Measurements from ENCODE around the gene MRPL50.

Gene MRPL50

GRCh38 chr9:101381833-101382342 lies 16.5 kb downstream of the MRPL50 start:
- Histone ChIP-seq H3K4me1 (ENCODE audit: control insufficient read depth, insufficient read depth, low read length, poor library complexity, severe bottlenecking) (no peaks in the 10 kb centered on the region), H3K27me3 (replicated peaks; ENCODE audit: control insufficient read depth, insufficient read depth, low read length, poor library complexity, severe bottlenecking) (no peaks in the 10 kb centered on the region), H3K36me3 (ENCODE audit: control insufficient read depth, insufficient read depth, low read length) (no peaks in the 10 kb centered on the region), H3K4me3 (ENCODE audit: insufficient read depth, low read depth, low read length, poor library complexity, severe bottlenecking) (no peak overlapping the region), H3K27ac (ENCODE audit: insufficient read depth, low read length, poor library complexity, severe bottlenecking) (no peak overlapping the region), H3K9me3 (ENCODE audit: control insufficient read depth, low read length) (no peaks in the 10 kb centered on the region)
- no peak for DNase-seq

GRCh38 chr9:101381118-101381517 lies 17.3 kb downstream of the MRPL50 start:
- DNase-seq, result no peak
- H3K36me3 ChIP-seq (ENCODE audit: control insufficient read depth, insufficient read depth, low read length), result no peaks in the 10 kb centered on the region
- no peak overlapping the region for H3K27ac ChIP-seq (ENCODE audit: insufficient read depth, low read length, poor library complexity, severe bottlenecking)
- no peaks in the 10 kb centered on the region for H3K4me1 ChIP-seq (ENCODE audit: control insufficient read depth, insufficient read depth, low read length, poor library complexity, severe bottlenecking)
- no peaks in the 10 kb centered on the region for H3K27me3 ChIP-seq (replicated peaks; ENCODE audit: control insufficient read depth, insufficient read depth, low read length, poor library complexity, severe bottlenecking)
- no peak overlapping the region for H3K4me3 ChIP-seq (ENCODE audit: insufficient read depth, low read depth, low read length, poor library complexity, severe bottlenecking)
- H3K9me3 ChIP-seq (ENCODE audit: control insufficient read depth, low read length), result no peaks in the 10 kb centered on the region

- H3K27me3 ChIP-seq (replicated peaks; ENCODE audit: control insufficient read depth, insufficient read depth, low read length, poor library complexity, severe bottlenecking), result no peaks in the 10 kb centered on the region
- H3K36me3 ChIP-seq (ENCODE audit: control insufficient read depth, insufficient read depth, low read length), result no peaks in the 10 kb centered on the region
- H3K9me3 ChIP-seq (ENCODE audit: control insufficient read depth, low read length), result no peaks in the 10 kb centered on the region
- H3K4me1 ChIP-seq (ENCODE audit: control insufficient read depth, insufficient read depth, low read length, poor library complexity, severe bottlenecking), result no peaks in the 10 kb centered on the region
- no peak overlapping the region for H3K27ac ChIP-seq (ENCODE audit: insufficient read depth, low read length, poor library complexity, severe bottlenecking)
- H3K4me3 ChIP-seq (ENCODE audit: insufficient read depth, low read depth, low read length, poor library complexity, severe bottlenecking), result no peak overlapping the region
- no peak for DNase-seq
Measured at GRCh38 chr9:101380295-101380694, 18.1 kb downstream of the MRPL50 start.

GRCh38 chr9:101376111-101376848 lies 22.1 kb downstream of the MRPL50 start:
- H3K4me3 ChIP-seq (ENCODE audit: insufficient read depth, low read depth, low read length, poor library complexity, severe bottlenecking), result no peak overlapping the region
- DNase-seq, result no peak
- no peaks in the 10 kb centered on the region for H3K36me3 ChIP-seq (ENCODE audit: control insufficient read depth, insufficient read depth, low read length)
- no peaks in the 10 kb centered on the region for H3K4me1 ChIP-seq (ENCODE audit: control insufficient read depth, insufficient read depth, low read length, poor library complexity, severe bottlenecking)
- H3K27me3 ChIP-seq (replicated peaks; ENCODE audit: control insufficient read depth, insufficient read depth, low read length, poor library complexity, severe bottlenecking), result no peaks in the 10 kb centered on the region
- no peaks in the 10 kb centered on the region for H3K9me3 ChIP-seq (ENCODE audit: control insufficient read depth, low read length)
- H3K27ac ChIP-seq (ENCODE audit: insufficient read depth, low read length, poor library complexity, severe bottlenecking), result no peak overlapping the region

- H3K27ac ChIP-seq (ENCODE audit: insufficient read depth, low read length, poor library complexity, severe bottlenecking), result no peak overlapping the region
- H3K27me3 ChIP-seq (replicated peaks; ENCODE audit: control insufficient read depth, insufficient read depth, low read length, poor library complexity, severe bottlenecking), result no peaks in the 10 kb centered on the region
- H3K4me3 ChIP-seq (ENCODE audit: insufficient read depth, low read depth, low read length, poor library complexity, severe bottlenecking), result no peak overlapping the region
- no peak for DNase-seq
- H3K36me3 ChIP-seq (ENCODE audit: control insufficient read depth, insufficient read depth, low read length), result no peaks in the 10 kb centered on the region
- no peaks in the 10 kb centered on the region for H3K9me3 ChIP-seq (ENCODE audit: control insufficient read depth, low read length)
- H3K4me1 ChIP-seq (ENCODE audit: control insufficient read depth, insufficient read depth, low read length, poor library complexity, severe bottlenecking), result no peaks in the 10 kb centered on the region
Measured at GRCh38 chr9:101375546-101375945, 22.9 kb downstream of the MRPL50 start.

GRCh38 chr9:101372327-101373118 lies 25.9 kb downstream of the MRPL50 start:
- H3K27ac ChIP-seq (ENCODE audit: insufficient read depth, low read length, poor library complexity, severe bottlenecking), result no peak overlapping the region
- H3K9me3 ChIP-seq (ENCODE audit: control insufficient read depth, low read length), result no peaks in the 10 kb centered on the region
- H3K4me1 ChIP-seq (ENCODE audit: control insufficient read depth, insufficient read depth, low read length, poor library complexity, severe bottlenecking), result no peaks in the 10 kb centered on the region
- DNase-seq, result no peak
- H3K36me3 ChIP-seq (ENCODE audit: control insufficient read depth, insufficient read depth, low read length), result no peaks in the 10 kb centered on the region
- no peaks in the 10 kb centered on the region for H3K27me3 ChIP-seq (replicated peaks; ENCODE audit: control insufficient read depth, insufficient read depth, low read length, poor library complexity, severe bottlenecking)
- no peak overlapping the region for H3K4me3 ChIP-seq (ENCODE audit: insufficient read depth, low read depth, low read length, poor library complexity, severe bottlenecking)

- Histone ChIP-seq H3K36me3 (ENCODE audit: control insufficient read depth, insufficient read depth, low read length) (no peaks in the 10 kb centered on the region), H3K9me3 (ENCODE audit: control insufficient read depth, low read length) (no peaks in the 10 kb centered on the region), H3K27ac (ENCODE audit: insufficient read depth, low read length, poor library complexity, severe bottlenecking) (no peak overlapping the region), H3K4me1 (ENCODE audit: control insufficient read depth, insufficient read depth, low read length, poor library complexity, severe bottlenecking) (no peaks in the 10 kb centered on the region), H3K4me3 (ENCODE audit: insufficient read depth, low read depth, low read length, poor library complexity, severe bottlenecking) (no peak overlapping the region), H3K27me3 (replicated peaks; ENCODE audit: control insufficient read depth, insufficient read depth, low read length, poor library complexity, severe bottlenecking) (no peaks in the 10 kb centered on the region)
- no peak for DNase-seq
Measured at GRCh38 chr9:101371813-101372212, 26.6 kb downstream of the MRPL50 start.

GRCh38 chr9:101369884-101370531 lies 28.4 kb downstream of the MRPL50 start:
- Histone ChIP-seq H3K4me3 (ENCODE audit: insufficient read depth, low read depth, low read length, poor library complexity, severe bottlenecking) (no peak overlapping the region), H3K9me3 (ENCODE audit: control insufficient read depth, low read length) (no peaks in the 10 kb centered on the region), H3K36me3 (ENCODE audit: control insufficient read depth, insufficient read depth, low read length) (no peaks in the 10 kb centered on the region), H3K27ac (ENCODE audit: insufficient read depth, low read length, poor library complexity, severe bottlenecking) (no peak overlapping the region), H3K27me3 (replicated peaks; ENCODE audit: control insufficient read depth, insufficient read depth, low read length, poor library complexity, severe bottlenecking) (no peaks in the 10 kb centered on the region), H3K4me1 (ENCODE audit: control insufficient read depth, insufficient read depth, low read length, poor library complexity, severe bottlenecking) (no peaks in the 10 kb centered on the region)
- DNase-seq, result no peak

GRCh38 chr9:101369286-101369685 lies 29.1 kb downstream of the MRPL50 start:
- no peaks in the 10 kb centered on the region for H3K4me1 ChIP-seq (ENCODE audit: control insufficient read depth, insufficient read depth, low read length, poor library complexity, severe bottlenecking)
- H3K9me3 ChIP-seq (ENCODE audit: control insufficient read depth, low read length), result no peaks in the 10 kb centered on the region
- H3K27ac ChIP-seq (ENCODE audit: insufficient read depth, low read length, poor library complexity, severe bottlenecking), result no peak overlapping the region
- no peaks in the 10 kb centered on the region for H3K27me3 ChIP-seq (replicated peaks; ENCODE audit: control insufficient read depth, insufficient read depth, low read length, poor library complexity, severe bottlenecking)
- H3K36me3 ChIP-seq (ENCODE audit: control insufficient read depth, insufficient read depth, low read length), result no peaks in the 10 kb centered on the region
- no peak overlapping the region for H3K4me3 ChIP-seq (ENCODE audit: insufficient read depth, low read depth, low read length, poor library complexity, severe bottlenecking)
- DNase-seq, result no peak

- Histone ChIP-seq H3K4me3 (ENCODE audit: insufficient read depth, low read depth, low read length, poor library complexity, severe bottlenecking) (no peak overlapping the region), H3K9me3 (ENCODE audit: control insufficient read depth, low read length) (no peaks in the 10 kb centered on the region), H3K36me3 (ENCODE audit: control insufficient read depth, insufficient read depth, low read length) (no peaks in the 10 kb centered on the region), H3K4me1 (ENCODE audit: control insufficient read depth, insufficient read depth, low read length, poor library complexity, severe bottlenecking) (no peaks in the 10 kb centered on the region), H3K27ac (ENCODE audit: insufficient read depth, low read length, poor library complexity, severe bottlenecking) (no peak overlapping the region), H3K27me3 (replicated peaks; ENCODE audit: control insufficient read depth, insufficient read depth, low read length, poor library complexity, severe bottlenecking) (no peaks in the 10 kb centered on the region)
- no peak for DNase-seq
Measured at GRCh38 chr9:101367323-101367722, 31.1 kb downstream of the MRPL50 start.

Data from effector memory CD4-positive, alpha-beta T cell (primary cell).